GM21786 (cell line): ENCODE measurements around the gene TBC1D22A.

Experiments
- ATAC-seq: cut with Tn5 transposase; IDR thresholded peaks from one replicate; pipeline ENCODE4 v1.9.1; 2021; ENCODE audit not compliant: unreplicated experiment

The TBC1D22A gene

GRCh38 chr22:46902998-46903916, 140.8 kb downstream of the TBC1D22A start:
- no peak for ATAC-seq

DNA sequence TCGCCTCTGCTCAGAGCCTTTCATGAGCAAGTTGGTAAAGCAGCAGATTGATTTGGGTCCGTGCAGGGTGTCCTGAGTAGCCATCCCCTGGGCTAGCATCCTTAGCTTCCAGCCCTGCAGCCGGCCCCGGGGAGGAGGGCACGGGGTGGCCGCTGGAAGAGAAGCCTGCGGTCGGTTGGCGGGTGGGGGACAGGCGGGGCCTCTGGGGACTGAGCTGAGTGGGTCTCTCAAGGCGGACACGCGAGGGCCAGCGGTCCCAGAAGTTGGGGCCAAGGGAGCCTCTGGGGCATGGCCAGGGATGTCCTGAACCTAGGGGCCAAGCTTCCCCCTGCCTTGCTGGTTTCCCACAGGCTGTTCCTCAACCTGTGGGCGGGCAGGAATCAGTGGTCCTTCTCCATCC, 143.0 kb downstream of the TBC1D22A start:
- ATAC-seq: no peak

DNA sequence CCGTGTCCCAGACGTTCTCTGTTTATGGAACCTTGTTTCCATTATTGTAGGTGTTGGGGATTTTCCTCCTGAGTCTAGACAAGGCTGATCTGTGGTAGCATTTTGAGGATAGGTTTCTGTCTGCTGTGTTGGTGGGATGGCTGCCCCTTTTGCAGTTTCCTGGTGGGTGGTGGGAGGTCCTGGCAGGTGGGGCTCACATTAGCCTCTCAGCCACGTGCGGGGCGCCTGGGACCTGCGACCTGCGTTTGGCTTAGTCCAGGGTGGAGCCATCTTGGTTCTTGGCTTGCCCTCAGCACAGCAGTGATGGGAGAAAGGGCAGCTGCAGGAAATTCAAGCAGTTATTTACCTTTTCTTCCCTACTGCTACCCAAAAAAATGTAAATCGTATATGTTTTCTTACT, 143.4 kb downstream of the TBC1D22A start:
- ATAC-seq: no peak

- ATAC-seq: no peak
These were observed 144.0 kb downstream of the TBC1D22A start for GRCh38 chr22:46906326-46907045.

- no peak for ATAC-seq
These were observed 145.1 kb downstream of the TBC1D22A start for GRCh38 chr22:46907241-46908215.

DNA sequence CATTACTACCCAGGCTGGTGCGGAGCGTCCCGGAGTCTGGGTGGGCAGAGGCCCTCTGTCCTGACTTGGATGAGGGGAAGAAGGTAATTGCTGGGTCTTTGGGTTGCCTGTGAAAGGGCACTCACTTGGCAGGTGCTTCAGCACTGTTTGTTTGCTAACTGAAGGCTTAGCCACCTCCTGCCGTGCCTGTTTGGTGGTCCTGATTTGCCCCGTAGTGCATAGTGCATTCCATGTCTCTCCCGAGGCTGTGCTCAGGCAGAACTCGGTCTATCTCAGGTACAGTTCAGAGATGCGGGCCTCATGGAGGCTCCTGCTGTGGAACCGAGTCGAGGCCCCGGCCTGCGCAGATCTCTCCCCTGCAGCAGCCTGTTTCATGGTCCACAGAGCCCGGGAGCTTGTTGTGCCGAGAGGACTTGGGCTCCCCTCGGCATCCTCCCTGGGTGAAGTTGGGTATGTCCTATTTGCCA, 146.2 kb downstream of the TBC1D22A start:
- no peak for ATAC-seq

DNA sequence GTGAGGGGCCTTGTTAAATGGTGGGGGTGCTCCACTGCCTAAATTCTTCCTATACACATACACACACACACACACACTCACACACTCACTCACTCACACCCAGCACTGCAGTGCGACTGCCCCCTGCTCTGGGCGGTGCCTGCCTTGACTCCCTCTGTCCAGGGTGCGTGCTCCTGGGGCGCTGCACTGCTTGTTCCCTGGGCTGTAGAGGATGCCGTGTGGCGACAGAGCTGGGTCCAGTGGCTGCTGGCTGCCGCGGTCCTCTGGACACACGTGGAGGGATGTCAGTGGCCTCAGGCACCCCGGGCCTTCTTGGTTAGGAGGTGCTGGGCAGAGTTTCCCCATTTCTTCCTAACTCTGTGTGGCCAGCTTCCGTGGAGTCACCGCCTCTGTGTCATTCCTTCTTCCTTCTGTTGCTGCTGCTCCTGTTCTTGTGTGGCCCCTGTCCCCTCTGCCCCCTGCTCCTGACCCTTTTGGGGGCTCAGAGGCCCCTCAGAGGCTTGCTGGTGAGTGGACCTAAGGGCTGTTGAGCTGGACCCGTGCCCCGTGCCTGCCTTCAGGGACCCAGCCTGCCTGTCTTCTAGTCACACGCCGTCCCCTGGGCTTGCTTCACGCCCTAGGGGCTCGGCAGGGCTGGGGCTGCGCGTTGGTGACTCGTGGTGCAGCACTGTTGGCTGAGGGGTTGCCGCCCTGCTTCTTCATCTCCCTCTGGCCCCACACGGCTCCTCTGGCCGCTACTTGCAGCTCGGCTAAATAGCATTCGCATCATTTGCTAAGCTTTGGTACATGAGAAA, 147.0 kb downstream of the TBC1D22A start:
- ATAC-seq: no peak

GRCh38 chr22:46910624-46911023, 148.2 kb downstream of the TBC1D22A start:
- ATAC-seq: no peak

DNA sequence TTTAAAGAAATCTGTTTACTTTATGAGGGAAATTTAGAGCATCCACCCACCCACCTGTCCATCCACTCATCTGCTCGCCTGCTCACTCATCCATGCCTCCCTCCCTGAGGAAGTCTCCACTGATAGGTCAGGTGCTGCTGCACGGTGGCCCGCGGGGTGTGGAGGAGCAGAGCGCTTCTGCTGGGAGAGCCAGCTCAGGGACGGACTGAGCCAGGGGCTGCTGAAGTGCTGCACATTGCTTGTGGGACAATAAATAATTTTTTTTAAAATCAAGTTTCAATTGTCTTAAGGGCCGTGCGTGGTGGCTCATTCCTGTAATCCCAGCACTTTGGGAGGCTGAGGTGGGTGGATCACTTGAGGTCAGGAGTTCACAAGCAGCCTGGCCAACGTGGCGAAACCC, 148.9 kb downstream of the TBC1D22A start:
- no peak for ATAC-seq

DNA sequence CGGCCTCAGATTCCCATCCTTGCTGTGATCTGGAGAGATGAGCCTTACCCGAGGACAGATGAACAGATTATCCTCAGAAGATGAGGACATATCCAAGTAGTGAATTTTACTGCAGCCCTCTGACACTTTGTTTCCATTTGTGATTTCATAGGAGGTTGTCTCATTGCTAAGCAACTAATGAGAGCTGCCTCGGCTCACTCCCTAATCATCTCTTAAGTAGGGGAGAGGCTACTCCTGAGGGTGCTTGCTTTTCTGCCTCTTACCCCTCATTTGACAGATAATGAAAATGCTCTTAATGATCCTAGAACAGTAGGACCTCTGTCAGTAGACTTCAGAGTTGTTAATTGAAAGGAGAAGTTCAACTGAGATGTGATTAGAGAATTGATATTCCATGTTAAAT, 150.9 kb downstream of the TBC1D22A start:
- no peak for ATAC-seq

- no peak for ATAC-seq
These were observed 152.0 kb downstream of the TBC1D22A start for GRCh38 chr22:46914481-46914880.

DNA sequence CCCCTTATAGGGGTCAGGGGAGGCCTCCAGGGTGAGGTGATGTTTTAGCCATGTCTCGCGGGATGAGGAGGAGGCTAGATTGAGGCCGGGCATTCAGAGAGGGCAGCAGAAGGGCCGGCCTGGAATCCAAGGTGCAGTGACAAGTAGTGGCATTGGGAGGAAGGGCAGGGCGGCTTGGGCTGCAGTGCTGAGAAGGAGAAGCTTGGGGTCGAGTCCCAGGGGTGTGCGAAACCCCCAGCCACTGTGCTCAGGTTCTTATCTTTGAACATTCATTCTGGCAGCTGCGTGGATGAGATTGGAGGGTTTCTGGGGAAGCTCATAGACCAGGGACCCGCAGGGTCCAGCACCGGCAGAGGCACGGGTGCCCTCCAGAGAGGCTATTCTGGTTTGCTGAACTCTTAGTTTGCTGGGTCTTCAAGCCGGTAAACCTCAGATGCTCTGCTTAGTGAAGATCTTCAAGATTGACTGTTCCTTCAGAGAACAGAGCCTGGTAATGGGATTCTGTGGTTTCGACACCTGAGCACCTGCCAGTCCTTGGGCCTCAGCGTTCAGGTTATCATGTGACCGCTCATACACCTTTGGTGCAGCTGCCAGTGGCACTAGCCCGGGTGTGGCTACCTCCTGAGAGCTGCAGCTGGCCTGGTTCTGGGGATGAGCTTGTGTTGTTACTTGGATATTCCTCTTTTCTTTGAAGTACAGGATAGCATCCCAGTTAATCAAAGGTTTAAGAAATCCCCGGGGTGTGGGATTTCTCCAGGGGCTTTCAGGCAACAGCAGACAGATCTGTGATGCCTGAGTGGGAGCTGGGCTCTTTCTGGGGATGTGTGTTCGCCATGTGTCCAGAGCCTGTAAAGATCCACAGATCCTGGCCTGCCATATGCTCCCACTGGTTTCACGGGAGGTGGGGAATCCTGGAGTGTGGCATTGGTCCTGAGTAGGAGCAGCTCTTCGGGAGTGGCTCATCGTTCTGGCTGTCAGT, 152.8 kb downstream of the TBC1D22A start:
- no peak for ATAC-seq

- no peak for ATAC-seq
These were observed 153.7 kb downstream of the TBC1D22A start for GRCh38 chr22:46915950-46916730.

- no peak for ATAC-seq
These were observed 154.7 kb downstream of the TBC1D22A start for GRCh38 chr22:46916886-46917770.

DNA sequence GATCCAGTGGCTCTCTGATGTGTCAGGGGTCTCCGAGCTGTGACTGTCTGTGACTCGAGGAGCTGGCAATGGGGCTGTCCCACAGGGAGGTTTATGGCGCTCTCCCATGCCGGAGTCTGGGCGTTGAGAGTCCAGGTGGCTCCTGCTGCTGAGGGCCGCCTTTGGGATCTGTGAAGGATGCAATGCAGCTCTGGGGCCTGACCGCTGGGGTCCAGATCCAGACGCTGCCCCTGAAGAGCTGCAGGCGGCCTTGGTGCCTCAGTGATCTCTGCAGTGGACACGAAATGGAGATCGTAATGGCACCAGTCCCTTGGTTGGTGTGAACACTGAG, 155.3 kb downstream of the TBC1D22A start:
- no peak for ATAC-seq

DNA sequence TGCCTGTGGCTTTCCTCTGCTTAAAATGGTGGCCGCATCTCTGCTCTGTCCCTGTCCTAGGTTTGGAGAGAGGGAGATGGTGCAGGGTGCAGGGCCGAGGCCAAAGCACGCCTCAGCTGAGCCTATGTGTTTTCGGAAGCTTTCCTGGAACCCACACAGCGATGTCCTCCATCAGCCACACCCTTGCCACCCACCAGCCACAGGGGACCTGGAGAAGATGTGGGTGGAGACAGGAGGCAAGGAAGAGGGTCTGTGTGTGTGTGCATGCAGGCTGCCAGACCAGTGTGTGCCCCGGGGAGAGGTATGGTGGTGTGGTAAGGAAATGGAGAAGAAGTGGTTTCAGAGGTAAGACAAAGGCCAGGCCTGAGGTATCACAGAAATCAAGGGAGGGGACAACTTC, 155.7 kb downstream of the TBC1D22A start:
- ATAC-seq: no peak

- ATAC-seq: no peak
These were observed 159.6 kb downstream of the TBC1D22A start for GRCh38 chr22:46922037-46922436.
